ENCODE data around the gene NR2F2.

NR2F2 gene

DNA sequence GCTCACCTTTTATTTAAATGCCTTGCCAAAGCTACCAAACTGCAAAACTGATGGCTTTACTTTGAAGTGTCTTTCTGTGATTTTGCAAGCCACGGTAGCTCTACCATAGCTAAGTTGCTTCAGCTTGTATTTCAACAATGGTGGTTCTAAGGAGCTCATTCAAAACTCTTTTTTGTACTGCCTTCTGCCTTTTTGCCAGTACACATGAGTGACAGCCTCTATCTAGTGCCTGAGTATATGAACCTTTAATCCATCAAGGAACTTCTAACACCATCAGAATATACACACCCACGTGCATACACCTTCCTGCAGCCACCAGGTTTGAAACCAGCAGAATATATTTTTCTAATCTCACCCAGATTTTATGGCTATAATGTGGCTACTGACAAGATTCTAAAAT, 10.4 kb upstream of the NR2F2 start:
- DNase-seq (ENCODE audit: low spot score), result no peak

DNA sequence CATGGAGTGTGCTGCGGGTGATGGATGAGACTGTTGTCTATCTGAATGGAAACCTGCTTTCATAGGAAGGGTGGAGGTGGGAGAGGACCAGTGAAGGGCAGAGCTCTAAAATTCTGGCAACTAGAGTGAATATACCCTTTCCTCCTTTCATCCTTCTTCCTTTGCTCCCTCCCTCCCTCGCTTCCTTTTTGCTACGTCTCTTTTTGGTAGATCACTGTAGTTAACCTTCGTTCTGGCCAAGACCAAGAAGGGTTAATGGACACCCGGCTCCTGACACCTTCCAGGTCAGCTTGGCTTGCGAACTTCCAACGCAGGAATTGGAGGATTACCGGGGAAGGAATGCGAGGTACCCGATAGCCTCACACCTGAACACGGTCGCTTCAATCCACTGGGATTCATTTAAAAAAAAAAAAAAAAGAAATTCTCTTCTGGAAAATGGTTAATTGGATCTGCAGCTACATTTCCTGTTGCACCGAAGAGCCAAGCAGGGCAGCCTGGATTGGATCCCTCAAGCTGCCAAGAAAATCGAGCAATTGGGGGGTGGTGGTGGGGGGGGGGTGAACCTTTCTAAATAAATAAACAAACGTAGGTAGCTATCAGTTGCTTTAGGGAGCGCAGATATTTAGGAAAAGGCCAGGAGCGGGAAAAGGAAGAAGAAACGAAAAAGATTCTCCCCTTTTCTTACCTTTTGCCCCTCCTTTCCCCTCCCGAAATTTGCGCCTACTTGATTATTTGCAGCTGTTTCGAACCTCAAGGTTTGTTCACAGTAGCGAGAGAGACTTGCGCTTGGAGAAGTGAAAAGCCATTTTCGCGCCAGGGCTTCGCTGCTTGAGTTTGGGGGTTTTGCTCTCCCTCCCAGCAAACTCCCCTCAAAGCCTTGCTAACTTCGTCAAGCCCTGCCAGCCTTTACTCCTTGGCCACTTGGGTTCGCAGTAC, 9.5 kb upstream of the NR2F2 start:
- no peak for DNase-seq (ENCODE audit: low spot score)

DNA sequence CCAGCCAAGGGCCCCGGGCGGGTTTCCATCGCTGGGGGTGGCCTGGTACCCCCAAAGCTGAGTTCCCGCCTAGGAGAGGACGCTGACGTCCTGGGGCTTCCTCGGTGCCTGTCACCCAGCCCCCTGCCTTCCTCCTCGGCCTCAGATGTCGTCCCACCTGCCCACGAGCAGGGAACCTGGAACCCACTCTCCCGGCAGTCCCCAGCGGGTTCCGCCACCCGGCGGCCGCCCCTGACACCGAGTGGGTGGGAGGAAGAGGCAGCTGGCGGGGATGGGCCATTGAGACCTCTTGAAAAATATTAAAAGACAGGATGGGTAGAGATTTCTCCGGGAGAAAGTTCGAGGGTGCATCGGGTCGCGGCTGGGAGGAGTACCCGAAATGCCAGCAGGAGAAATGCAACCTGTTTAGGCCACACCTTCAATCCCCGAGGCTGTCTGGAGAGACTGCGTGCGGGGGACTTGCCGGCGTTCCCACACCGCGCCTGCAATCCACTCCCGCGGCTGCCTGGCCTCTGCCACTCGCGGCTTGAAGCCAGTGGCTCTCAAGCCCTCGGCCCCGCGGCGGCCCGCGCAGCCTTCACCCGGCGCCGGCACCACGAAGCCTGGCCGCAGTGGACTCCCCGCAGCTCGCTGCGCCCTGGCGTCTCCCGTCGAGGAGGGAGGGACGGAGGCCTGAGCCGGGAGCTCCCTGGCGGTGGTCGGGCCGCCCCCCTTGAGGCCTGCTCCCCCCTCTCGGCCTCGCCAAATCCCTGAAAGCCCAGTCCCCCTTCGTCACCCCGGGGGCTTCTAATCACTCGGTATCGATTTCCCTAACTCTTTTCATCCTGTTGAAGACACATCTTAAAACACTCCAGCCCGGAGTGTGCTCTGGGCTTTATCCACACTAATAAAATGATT, 8.6 kb upstream of the NR2F2 start:
- peak; percentile 57 for DNase-seq (ENCODE audit: low spot score)

- DNase-seq (ENCODE audit: low spot score), result no peak
Measured at GRCh38 chr15:96322536-96323318, 7.8 kb upstream of the NR2F2 start.

DNA sequence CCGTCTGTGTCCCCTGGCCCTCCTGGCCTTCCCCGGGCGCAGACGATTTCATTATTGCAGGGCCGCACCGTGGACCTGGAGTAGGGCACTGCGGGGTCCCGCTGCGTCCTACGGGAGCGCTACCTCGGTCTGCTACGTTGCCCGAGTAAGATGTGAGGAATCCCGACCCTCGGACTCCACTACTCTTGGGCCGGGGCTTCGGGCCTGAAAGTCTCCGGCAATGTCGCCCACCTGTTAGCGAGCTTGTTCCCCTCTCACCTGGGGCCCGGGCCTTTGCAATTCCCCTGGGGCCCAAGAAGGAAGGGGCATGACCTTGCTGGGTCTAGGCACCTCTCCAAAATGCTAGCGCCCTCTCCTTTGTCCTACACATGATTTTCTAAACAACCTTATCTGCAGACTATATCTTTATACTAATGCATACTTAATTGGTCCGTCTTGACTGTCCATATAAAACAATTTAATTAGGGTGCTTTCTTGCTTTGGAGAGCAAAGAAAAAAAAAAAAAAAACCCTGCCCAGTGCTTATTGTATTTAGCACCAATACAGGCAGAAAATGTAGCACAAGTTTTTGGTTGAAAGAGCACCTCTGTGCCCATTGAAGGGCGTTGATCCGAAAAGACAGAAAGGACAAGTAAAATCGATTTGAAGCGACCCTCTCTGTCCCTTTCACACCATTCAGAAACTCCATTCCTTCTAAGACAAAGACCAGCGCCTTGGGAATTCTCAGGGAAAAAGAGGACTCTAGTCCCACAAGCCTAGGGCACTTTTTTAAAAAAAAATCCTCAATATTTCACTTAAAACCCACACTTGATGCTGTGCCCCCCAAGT, 7.0 kb upstream of the NR2F2 start:
- no peak for DNase-seq (ENCODE audit: low spot score)

DNA sequence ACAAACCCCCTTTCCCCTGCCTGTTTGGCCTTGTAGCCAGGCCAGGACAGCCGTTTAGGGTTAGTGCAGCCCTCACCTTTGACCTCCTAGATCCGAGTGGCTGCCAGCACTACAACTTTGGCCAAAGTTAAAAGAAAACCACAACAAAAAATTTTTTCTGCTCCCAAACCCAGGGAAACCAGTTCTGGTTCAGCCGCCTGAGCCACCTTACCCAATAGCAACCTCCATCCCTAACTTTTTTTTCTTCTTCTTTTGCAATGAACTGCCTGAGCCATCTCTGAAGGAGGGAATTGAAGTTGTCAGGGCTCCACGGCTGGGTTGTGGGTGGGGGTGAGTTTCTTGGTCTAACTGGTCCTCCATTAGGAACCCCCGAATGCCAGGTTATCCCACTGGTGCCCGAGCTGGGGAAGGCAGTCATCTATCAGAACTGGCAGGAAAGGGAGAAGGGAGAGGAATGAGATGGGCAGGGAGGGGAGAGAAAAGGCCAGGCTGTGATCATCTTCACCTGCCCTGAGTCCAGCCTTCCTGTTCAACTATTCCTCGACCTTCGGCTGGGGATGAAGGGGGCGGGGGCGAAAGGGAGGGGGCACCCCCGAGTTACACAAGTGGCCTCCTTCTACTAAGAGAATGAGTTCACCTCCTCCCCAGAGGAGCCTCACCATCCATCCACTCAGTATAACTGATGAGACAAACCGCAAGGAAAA, 6.2 kb upstream of the NR2F2 start:
- DNase-seq (ENCODE audit: low spot score), result no peak

- DNase-seq (ENCODE audit: low spot score), result no peak
Measured at GRCh38 chr15:96324940-96325540, 5.5 kb upstream of the NR2F2 start.

DNA sequence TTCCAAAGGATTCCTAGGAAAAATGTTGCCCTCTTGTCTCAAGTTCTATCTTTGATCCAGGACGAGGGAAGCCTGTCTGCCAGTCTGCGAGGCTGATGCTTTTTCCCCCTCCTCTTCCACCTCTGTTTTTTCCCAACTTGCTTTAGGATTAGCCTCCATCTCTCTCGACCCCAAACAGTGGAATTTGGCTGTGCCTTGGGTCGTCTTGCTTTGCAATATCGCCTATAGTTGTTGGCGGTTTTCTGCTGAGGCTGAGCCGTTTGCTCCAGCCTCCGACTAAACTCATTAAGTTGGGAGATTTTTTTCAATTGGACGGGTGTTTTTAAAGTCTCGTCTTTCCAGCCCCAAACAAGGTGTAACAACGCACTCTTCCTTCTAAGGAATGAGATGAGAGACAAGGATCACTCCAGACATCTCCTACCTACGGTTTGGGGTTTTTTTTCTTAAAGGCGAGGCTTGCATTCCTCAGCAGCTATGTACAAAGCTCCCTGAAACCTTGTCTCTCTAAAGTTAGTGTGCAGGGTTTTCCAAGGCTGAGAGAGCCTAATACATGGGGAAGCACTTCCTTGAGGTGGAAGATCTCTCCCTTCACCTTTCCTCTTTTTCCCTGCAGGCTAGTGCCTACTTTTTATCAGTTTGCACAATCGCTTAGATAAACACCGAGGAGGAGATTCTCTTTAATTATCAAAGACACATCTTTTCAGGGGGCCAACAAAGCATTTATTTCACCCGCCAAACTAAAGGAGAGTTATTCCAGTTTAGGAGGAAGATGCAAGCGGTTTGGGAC, 4.8 kb upstream of the NR2F2 start:
- no peak for DNase-seq (ENCODE audit: low spot score)

- peak; percentile 50 for DNase-seq (ENCODE audit: low spot score)
Measured at GRCh38 chr15:96326328-96327154, 4.0 kb upstream of the NR2F2 start.

DNA sequence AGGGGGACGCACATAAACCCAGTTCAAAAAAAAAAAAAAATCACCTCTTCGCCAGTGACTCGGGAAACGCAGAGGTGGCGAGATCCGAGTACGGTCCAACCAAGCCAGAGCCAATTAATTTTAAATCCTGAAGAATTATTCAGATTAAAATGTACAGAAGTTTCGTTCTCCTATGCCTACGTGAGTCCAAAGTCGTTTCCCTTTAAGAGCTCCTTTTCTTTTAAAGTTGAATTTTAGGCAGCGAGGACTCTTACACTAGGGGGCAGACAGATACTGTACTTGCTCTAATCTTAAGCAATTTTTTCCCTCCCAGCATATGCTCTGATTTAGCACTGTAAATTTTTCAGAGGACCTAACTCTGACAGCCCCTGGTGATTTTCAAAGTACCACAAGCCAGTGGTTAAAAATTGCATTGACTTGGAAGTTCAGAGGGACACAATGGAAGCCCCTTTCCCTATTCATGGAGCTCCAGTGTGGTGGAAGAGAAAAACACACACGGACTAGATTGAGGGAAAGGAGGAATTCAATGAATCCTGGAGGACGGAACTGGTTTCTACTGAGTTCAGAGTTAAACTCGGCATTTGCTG, 3.3 kb upstream of the NR2F2 start:
- DNase-seq (ENCODE audit: low spot score), result peak; percentile 60

GRCh38 chr15:96328181-96328876, 2.2 kb upstream of the NR2F2 start:
- DNase-seq (ENCODE audit: low spot score), result no peak

- no peak for DNase-seq (ENCODE audit: low spot score)
Measured at GRCh38 chr15:96328877-96329195, 1.7 kb upstream of the NR2F2 start.

- no peak for DNase-seq (ENCODE audit: low spot score)
Measured at GRCh38 chr15:96329403-96329981, 1.0 kb upstream of the NR2F2 start.

DNA sequence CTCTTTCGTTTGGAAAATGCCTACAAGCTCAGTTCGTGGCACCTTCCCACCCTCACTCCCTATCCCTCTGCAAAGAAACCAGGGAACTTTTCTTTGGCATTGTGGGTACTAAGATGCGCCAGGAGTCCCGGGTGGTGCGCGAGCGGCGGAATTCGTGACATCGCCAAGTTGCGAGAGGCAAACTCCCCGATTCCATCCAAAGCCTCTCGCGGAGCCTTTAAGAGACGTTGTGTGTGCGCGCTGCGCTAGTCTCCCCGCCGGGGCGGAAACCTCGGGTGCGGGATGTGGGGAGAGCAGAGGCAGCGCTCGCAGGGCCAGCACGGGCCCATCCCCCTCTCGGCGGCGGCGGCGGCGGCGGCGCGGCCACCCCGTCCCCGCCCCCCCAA, 443 bp upstream of the NR2F2 start:
- no peak for DNase-seq (ENCODE audit: low spot score)

DNA sequence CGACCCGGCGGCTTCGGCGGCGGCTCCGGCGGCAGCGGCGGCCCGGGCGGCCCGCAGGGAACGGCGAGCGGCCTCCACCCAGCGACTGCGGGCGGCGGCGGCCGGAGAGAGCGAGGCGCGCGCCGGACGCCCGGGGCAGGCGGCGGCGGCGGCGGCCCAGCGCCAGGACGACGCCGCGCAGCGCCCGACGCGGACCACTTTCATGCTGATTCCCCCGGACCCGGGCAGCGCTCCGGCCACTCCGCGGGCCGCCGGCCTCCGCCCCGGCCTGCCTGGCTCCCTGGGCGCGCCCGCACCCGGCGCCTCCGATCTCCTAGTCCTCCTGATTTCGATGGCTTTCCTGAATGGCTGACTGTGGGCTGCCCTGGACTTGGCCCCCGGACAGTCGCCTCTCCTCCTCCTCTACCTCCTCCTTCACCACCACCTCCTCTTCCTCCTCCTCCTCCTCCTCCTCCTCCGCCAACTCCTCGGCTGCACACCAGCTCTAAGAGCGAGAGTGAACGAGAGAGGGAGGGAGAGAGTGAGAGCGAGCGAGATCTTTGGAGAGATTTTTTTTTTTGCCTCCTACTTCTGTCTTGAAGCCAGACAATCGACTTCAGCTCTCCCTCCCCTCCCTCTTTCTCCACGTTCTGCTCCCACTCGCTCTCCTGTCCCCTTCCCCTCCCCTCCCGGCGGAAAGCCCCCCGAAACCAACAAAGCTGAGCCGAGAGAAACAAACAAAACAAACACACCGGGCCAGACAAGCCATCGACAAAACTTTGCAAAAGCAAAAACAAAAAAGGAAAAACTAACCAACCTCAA, 844 bp downstream of the NR2F2 start:
- DNase-seq (ENCODE audit: low spot score), result peak; percentile 55

- DNase-seq (ENCODE audit: low spot score), result no peak
Measured at GRCh38 chr15:96331945-96332636, 1.6 kb downstream of the NR2F2 start.

Measured in AG20443 (cell line).